ENCODE data around the gene TLR3. TPM values are rescaled to one million over a fixed set of nuclear protein-coding genes. Genes with fewer than 3 reads are reported as not detected.
"Not testable (repeated sequence)": the region's sequence is repeated elsewhere in the genome, so short reads cannot be mapped to it uniquely, and the experiment has no call there.

The TLR3 gene
- total and polyA plus RNA-seq, 4 experiments from 2014 or later, result 2.1 to 4.1 (median 2.6) TPM

DNA sequence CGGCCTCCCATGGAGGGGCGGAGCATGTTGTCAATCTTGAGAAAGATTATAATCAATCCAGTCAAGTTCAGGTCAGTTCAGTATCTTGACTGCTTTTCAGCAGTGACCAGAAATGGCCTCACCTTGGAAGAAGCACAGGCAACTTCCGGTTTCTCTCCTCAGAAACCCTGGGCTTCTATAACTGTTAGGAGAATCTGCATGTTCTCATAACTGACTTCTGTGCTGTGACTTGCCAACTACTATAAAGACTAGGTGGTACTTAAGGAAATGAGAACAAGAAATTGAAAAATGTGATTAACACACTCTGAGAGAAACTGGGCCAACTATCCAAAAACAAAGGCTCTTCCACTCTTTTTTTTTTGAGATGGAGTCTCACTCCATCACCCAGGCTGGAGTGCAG is 35.9 kb upstream of the TLR3 start:
- Mint-ChIP-seq H3K27ac (no peak overlapping the region), H3K27me3 (peaks cover 20 to 36% of the 10 kb centered on the region in 2 donors), H3K9me3 (peaks cover 0 to 17% (median 4%) of the 10 kb centered on the region in 8 donors), H3K4me1 (peaks cover 0 to 3% (median under 1%) of the 10 kb centered on the region in 4 donors), H3K4me3 (no peak overlapping the region), H3K36me3 (no peaks in the 10 kb centered on the region)
- ChIA-PET CTCF (ENCODE audit: partially characterized antibody) (no interaction called here), POLR2A (ENCODE audit: partially characterized antibody) (no interaction called here)
- Histone ChIP-seq H3K4me3 (ENCODE audit: low read length in 2 of 2) (no peak overlapping the region), H3K27me3 (ENCODE audit: insufficient read depth, low read length) (no peaks in the 10 kb centered on the region), H3K4me1 (ENCODE audit: insufficient read depth, low read length) (no peaks in the 10 kb centered on the region), H3K27ac (ENCODE audit: low read depth, low read length) (no peak overlapping the region), H3K9me3 (ENCODE audit: control insufficient read depth in 1 of 2, low read length in 2 of 2) (no peaks in the 10 kb centered on the region), H3K36me3 (ENCODE audit: insufficient read depth, low read length) (no peaks in the 10 kb centered on the region)
- intact Hi-C loops (cut with micrococcal nuclease), result no loop called here
- DNase-seq, result no peak

GRCh38 chr4:186034613-186035012 is 34.3 kb upstream of the TLR3 start:
- H3K27ac Mint-ChIP-seq; H3K27me3 ChIP-seq (ENCODE audit: insufficient read depth, low read length); H3K36me3 Mint-ChIP-seq; DNase-seq; H3K36me3 ChIP-seq (ENCODE audit: insufficient read depth, low read length); intact Hi-C loops (cut with micrococcal nuclease); H3K4me3 Mint-ChIP-seq; H3K4me1 ChIP-seq (ENCODE audit: insufficient read depth, low read length); H3K4me3 ChIP-seq (ENCODE audit: low read length in 2 of 2); H3K9me3 ChIP-seq (ENCODE audit: control insufficient read depth in 1 of 2, low read length in 2 of 2); H3K4me1 Mint-ChIP-seq; POLR2A ChIA-PET (ENCODE audit: partially characterized antibody); CTCF ChIA-PET (ENCODE audit: partially characterized antibody); H3K27ac ChIP-seq (ENCODE audit: low read depth, low read length): not testable (repeated sequence)
- H3K9me3 Mint-ChIP-seq, result peaks cover 0 to 17% (median 3%) of the 10 kb centered on the region in 8 donors
- H3K27me3 Mint-ChIP-seq, result peaks cover 17 to 37% of the 10 kb centered on the region in 2 donors

DNA sequence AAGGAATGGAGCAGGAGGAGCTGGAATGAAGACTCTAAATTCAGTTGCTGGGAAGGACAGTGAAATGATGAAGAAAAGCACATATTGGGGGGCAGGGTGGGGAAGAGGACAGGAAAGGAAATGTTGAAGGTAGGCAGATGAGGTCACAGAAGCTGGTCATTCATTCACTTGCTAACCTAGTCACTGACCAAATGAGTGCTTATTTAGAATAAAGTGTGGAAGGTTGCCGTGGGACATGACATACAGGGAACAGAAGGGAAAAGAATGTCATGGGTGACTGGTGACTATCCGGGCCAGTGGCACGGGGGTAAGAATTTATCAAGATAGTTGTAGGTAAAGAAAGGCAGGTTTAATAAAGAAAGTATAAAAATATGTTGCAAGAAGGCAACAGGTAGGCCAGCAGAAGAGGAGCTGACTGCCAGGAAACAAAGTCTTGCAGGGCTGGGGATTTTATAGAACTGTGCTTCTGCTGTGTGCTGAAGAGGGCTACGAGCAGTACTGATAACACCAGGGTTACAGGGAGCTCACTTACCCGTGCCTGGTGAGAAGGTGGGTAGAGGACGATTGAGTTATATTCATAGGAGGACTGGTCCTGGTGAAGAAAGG is 31.9 kb upstream of the TLR3 start:
- no peaks in the 10 kb centered on the region for H3K36me3 Mint-ChIP-seq
- ChIA-PET POLR2A (ENCODE audit: partially characterized antibody) (no interaction called here), CTCF (ENCODE audit: partially characterized antibody) (interaction anchor here (0.8 to 2.7 kb wide), 7 partner anchors 11 to 996 kb away, joined by 3 to 8 read pairs (median 3); no protein-coding TSS in a partner anchor)
- Histone ChIP-seq H3K4me3 (ENCODE audit: low read length in 2 of 2) (no peak overlapping the region), H3K36me3 (ENCODE audit: insufficient read depth, low read length) (no peaks in the 10 kb centered on the region), H3K27ac (ENCODE audit: low read depth, low read length) (no peak overlapping the region), H3K27me3 (ENCODE audit: insufficient read depth, low read length) (no peaks in the 10 kb centered on the region), H3K4me1 (ENCODE audit: insufficient read depth, low read length) (no peaks in the 10 kb centered on the region), H3K9me3 (ENCODE audit: control insufficient read depth in 1 of 2, low read length in 2 of 2) (no peaks in the 10 kb centered on the region)
- no peak overlapping the region for H3K27ac Mint-ChIP-seq
- intact Hi-C loops (cut with micrococcal nuclease), result no loop called here
- H3K27me3 Mint-ChIP-seq, result peaks cover 13 to 29% of the 10 kb centered on the region in 2 donors
- peaks cover 0 to 17% (median 3%) of the 10 kb centered on the region in 8 donors for H3K9me3 Mint-ChIP-seq
- H3K4me3 Mint-ChIP-seq, result no peak overlapping the region
- no peak for DNase-seq
- H3K4me1 Mint-ChIP-seq, result peaks cover 0 to 7% (median 3%) of the 10 kb centered on the region in 4 donors

DNA sequence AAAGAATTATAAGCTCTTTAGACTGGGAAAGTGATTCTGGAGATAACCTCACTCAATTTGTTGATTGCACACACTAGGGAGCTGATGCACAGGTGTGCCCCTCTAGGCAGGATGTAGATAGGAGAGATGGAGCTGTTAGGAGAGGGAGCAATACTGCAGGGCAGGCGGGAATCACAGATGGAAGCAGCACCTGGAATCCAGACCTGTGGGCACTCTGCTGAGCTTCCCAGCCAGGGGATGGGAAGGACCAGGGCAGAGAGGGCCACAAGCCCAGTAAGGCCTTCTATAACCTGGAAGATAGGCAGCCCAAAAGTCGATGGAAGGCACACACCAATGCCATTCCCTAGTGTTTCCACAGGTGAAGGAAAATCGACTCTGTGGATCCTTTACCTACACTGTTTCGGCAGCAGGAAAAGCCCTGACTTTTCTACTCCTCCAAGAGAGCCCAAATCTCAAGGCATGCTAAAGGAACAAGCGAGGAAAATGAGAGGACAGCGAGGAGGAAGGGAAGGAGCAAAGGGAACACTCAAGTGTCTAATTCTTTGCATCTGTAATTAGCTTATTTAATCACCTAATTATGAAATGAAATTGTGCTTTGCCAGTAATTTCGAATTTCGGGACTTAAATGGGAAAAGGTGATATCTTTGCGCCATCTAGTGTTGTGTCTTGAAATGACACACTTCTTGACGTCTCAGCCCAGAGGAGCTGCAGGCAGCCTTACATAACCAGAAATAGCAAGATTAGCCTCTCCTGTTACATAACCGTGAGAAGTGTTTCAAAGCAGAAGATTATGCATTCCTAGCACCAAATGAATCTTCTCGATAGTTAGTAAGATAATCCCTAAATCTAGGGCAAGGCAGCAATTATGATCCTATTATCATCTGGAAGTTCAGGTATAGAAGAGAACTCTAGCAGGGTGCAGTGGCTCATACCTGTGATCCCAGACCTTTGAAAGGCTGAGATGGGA is 31.0 kb upstream of the TLR3 start:
- Mint-ChIP-seq H3K4me1 (peaks cover 0 to 7% (median 3%) of the 10 kb centered on the region in 4 donors), H3K27ac (no peak overlapping the region), H3K9me3 (peaks cover 0 to 15% (median 3%) of the 10 kb centered on the region in 8 donors), H3K27me3 (peaks cover 13 to 24% of the 10 kb centered on the region in 2 donors), H3K4me3 (peak overlapping the region in 1 of 8 donors; percentile 4), H3K36me3 (no peaks in the 10 kb centered on the region)
- Histone ChIP-seq H3K4me1 (ENCODE audit: insufficient read depth, low read length) (no peaks in the 10 kb centered on the region), H3K27me3 (ENCODE audit: insufficient read depth, low read length) (no peaks in the 10 kb centered on the region), H3K36me3 (ENCODE audit: insufficient read depth, low read length) (no peaks in the 10 kb centered on the region), H3K4me3 (ENCODE audit: low read length in 2 of 2) (no peak overlapping the region), H3K27ac (ENCODE audit: low read depth, low read length) (no peak overlapping the region), H3K9me3 (ENCODE audit: control insufficient read depth in 1 of 2, low read length in 2 of 2) (no peaks in the 10 kb centered on the region)
- intact Hi-C loops (cut with micrococcal nuclease), result no loop called here
- DNase-seq, result peak in 4 of 5 donors; percentile 6 to 40 (median 28)
- CTCF ChIA-PET (ENCODE audit: partially characterized antibody), result interaction anchor here (0.8 to 2.7 kb wide), 11 partner anchors 9 to 997 kb away, joined by 3 to 8 read pairs (median 3); partner anchors contain the start of gene TLR3
- POLR2A ChIA-PET (ENCODE audit: partially characterized antibody), result no interaction called here

DNA sequence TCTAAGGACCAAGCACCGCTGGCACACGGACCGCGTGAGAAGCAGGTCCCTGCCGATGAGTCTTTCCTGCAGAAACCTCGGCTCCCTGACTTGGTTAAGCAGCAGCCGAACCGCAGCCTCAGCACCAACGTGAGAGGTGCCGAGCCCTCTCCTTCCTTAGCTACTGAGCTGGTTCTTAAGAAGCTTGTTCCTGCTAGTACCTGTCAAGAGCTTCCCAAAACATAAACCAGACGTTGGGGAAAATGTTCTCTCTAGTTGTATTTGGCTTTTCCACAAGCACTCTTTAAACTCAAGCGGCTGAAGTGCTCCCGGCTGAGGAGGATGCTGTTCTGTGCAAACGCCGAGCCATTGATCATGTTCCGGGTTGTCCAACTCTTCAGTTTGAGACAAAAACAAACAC is 29.3 kb upstream of the TLR3 start:
- Histone ChIP-seq H3K4me1 (ENCODE audit: insufficient read depth, low read length) (no peaks in the 10 kb centered on the region), H3K36me3 (ENCODE audit: insufficient read depth, low read length) (no peaks in the 10 kb centered on the region), H3K4me3 (ENCODE audit: low read length in 2 of 2) (no peak overlapping the region), H3K27me3 (ENCODE audit: insufficient read depth, low read length) (no peaks in the 10 kb centered on the region), H3K9me3 (ENCODE audit: control insufficient read depth in 1 of 2, low read length in 2 of 2) (no peaks in the 10 kb centered on the region), H3K27ac (ENCODE audit: low read depth, low read length) (no peak overlapping the region)
- Mint-ChIP-seq H3K4me1 (peaks cover 0 to 7% (median 3%) of the 10 kb centered on the region in 4 donors), H3K27ac (no peak overlapping the region), H3K27me3 (peaks cover 11 to 24% of the 10 kb centered on the region in 2 donors), H3K36me3 (no peaks in the 10 kb centered on the region), H3K4me3 (no peak overlapping the region), H3K9me3 (peaks cover 0 to 8% (median 1%) of the 10 kb centered on the region in 8 donors)
- no peak for DNase-seq
- ChIA-PET CTCF (ENCODE audit: partially characterized antibody) (interaction anchor here (1.2 to 2.7 kb wide), 4 partner anchors 11 to 547 kb away, joined by 3 to 8 read pairs (median 3); no protein-coding TSS in a partner anchor), POLR2A (ENCODE audit: partially characterized antibody) (no interaction called here)
- intact Hi-C loops (cut with micrococcal nuclease), result no loop called here

DNA sequence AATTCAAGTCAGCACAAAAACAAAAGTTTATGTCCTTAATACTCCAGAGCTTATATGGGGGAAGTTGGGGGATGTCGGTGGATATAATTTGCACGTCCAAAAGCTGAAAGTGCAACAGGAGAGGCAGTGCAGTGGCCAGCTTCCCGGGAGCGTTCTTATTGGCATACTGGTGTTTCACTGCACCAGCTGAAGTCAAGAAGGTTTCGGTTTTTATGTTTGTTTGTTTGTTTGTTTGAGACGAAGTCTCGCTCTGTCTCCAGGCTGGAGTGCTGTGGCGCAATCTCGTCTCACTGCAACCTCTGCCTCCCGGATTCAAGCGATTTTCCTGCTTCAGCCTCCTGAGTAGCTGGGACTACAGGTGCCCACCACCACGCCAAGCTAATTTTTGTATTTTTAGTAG is 28.6 kb upstream of the TLR3 start:
- no peak overlapping the region for H3K4me3 Mint-ChIP-seq
- H3K27ac ChIP-seq (ENCODE audit: low read depth, low read length), result no peak overlapping the region
- H3K9me3 Mint-ChIP-seq, result peaks cover 0 to 4% (median 0%) of the 10 kb centered on the region in 8 donors
- POLR2A ChIA-PET (ENCODE audit: partially characterized antibody), result no interaction called here
- peaks cover 11 to 18% of the 10 kb centered on the region in 2 donors for H3K27me3 Mint-ChIP-seq
- H3K36me3 ChIP-seq (ENCODE audit: insufficient read depth, low read length), result no peaks in the 10 kb centered on the region
- no peaks in the 10 kb centered on the region for H3K27me3 ChIP-seq (ENCODE audit: insufficient read depth, low read length)
- no peak overlapping the region for H3K4me3 ChIP-seq (ENCODE audit: low read length in 2 of 2)
- CTCF ChIA-PET (ENCODE audit: partially characterized antibody), result interaction anchor here (1.2 to 1.3 kb wide), 2 partner anchors 12 to 547 kb away, joined by 3 read pairs; no protein-coding TSS in a partner anchor
- H3K4me1 Mint-ChIP-seq, result peaks cover 0 to 7% (median 3%) of the 10 kb centered on the region in 4 donors
- intact Hi-C loops (cut with micrococcal nuclease), result no loop called here
- no peaks in the 10 kb centered on the region for H3K36me3 Mint-ChIP-seq
- no peak for DNase-seq
- no peaks in the 10 kb centered on the region for H3K4me1 ChIP-seq (ENCODE audit: insufficient read depth, low read length)
- H3K27ac Mint-ChIP-seq, result no peak overlapping the region
- H3K9me3 ChIP-seq (ENCODE audit: control insufficient read depth in 1 of 2, low read length in 2 of 2), result no peaks in the 10 kb centered on the region

- H3K9me3 ChIP-seq (ENCODE audit: control insufficient read depth in 1 of 2, low read length in 2 of 2); H3K4me1 Mint-ChIP-seq; H3K36me3 Mint-ChIP-seq; H3K27me3 Mint-ChIP-seq; CTCF ChIA-PET (ENCODE audit: partially characterized antibody); H3K4me1 ChIP-seq (ENCODE audit: insufficient read depth, low read length); DNase-seq; H3K4me3 Mint-ChIP-seq; H3K36me3 ChIP-seq (ENCODE audit: insufficient read depth, low read length); H3K4me3 ChIP-seq (ENCODE audit: low read length in 2 of 2); intact Hi-C loops (cut with micrococcal nuclease); POLR2A ChIA-PET (ENCODE audit: partially characterized antibody); H3K27me3 ChIP-seq (ENCODE audit: insufficient read depth, low read length); H3K27ac Mint-ChIP-seq; H3K9me3 Mint-ChIP-seq; H3K27ac ChIP-seq (ENCODE audit: low read depth, low read length): not testable (repeated sequence)
Observed at GRCh38 chr4:186047501-186047900, 21.5 kb upstream of the TLR3 start.
